HG02571 (cell line): ENCODE results near the gene GNMT.
"Not testable (repeated sequence)": the region's sequence is repeated elsewhere in the genome, so short reads cannot be mapped to it uniquely, and the experiment has no call there.

ENCODE experiments used
- ATAC-seq: cut with Tn5 transposase; IDR thresholded peaks from one replicate; pipeline ENCODE4 v1.9.1; 2021; ENCODE audit warnings: mild to moderate bottlenecking, moderate library complexity; ENCODE audit not compliant: unreplicated experiment

The GNMT gene

DNA sequence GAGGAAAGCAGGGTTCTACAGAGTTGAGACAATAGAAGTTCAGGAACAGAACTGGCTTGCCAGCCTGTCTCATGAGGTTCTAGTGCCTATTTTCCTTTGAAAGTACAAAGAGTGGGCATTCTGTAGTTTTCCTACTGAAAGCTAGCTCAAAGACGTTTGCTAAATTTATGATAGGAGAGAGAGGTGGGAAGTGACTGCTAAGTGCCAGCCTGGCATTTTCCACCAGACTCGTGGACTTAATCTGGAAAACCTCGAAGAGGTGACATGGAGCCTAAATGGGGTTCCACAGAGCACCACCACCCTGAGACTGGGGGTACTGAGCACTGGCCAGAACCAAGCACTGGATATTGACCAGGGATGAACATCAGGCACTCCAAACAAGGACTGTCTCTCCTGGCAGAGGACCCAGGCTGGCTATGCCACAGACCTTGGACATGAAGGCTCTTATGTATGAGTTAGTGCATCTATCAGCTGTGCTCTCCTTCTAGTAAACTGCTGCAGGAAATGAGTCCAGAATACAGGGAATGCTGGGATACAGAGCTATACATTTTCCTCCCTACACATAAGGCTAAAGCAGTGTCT lies 11.3 kb downstream of the GNMT start:
- no peak for ATAC-seq

DNA sequence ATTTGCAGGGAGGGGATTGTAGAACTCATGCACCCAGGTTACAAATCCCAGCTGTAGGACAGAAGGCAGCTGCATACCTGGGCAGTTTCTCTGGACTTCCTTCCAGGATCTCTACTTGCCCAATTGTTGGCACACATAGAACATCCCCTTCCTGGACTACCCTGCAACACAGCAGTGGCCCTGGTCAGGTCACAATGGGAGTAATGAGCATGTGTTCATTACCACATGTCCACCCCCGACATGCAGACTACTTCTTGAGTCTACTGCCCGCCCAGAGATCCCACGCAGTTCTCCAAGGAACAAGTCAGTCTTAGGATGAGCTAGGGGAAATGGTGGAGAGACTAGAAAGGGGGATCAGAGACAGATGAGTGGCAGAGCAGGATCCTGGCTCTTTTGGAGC lies 13.4 kb downstream of the GNMT start:
- ATAC-seq, result no peak

DNA sequence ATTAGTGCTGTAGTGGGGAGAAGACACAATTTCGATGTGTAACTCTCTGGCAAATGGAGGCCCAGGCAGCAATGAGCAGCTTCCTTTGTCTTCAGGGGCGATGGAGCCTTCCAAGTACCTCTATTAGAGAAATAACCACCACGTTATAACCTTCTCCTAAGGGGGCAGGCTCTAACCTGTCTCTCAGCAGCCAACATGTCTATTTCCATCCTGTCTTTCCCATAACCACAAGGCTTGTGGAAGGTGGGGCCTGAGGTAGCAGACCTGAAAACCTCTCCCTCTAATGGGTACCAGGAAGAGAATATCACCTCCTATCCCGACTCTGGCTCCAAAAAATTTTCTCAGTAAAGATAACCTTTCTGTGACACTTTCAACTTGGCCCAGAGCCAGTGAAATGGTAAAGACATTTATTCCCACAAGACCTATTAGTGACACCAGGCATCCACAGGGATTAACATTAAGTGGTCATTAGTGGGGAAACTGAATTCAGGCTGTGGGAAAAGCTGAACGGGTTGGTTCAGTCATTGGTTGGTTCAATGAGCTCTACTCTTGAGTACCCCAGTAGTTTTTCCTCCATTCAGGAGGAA lies 14.5 kb downstream of the GNMT start:
- no peak for ATAC-seq

DNA sequence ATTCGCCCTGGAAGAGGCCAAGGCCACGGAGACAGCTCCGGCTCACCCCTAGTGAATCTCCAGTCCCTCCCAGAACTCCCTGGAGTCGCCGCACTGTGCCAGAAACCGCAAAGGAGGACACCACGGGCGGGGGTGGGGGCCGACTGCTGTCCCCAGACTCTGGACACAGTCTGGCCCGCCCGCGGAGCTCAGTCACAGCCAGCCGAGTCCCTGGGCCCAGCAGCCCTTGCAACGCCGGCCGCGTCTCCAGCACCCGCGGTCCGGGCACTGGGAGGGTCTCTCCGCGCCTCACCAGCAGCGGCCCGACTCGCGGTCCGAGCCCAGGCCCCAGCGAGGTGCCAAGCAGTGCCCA lies 17.9 kb downstream of the GNMT start:
- peak; percentile 23 for ATAC-seq

DNA sequence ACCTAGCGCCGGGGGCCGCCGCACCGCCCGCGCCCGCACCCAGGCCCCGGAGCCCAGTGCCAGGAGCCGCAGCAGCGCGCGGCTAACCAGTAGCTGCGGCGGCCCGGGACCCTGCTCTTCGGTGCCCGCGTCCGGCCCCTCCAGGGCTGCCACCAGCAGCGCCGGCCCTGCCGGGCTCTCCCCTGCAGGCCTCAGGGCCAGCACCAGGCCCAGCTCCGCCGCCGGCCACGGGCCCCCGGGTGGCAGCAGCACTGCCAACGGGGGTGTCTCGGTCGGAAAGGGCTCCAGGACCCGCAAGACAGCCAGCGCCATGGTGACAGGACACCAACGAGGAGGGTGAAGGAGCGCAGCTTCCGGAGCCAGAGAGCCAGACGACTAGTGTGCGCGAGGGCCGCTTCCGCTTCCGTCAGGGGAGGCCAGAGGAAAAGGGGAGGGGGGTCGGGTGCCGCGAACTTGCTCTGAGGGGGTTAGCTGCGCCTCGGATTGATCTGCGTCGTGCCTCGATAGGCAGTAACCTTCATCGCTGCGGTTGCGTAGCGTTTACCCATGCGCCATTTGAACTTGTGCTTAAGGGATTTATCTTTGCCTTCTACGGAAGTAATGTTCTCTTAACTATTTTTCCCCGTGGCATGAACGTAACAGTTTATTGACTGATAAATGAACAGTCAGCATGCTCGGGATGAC lies 18.4 kb downstream of the GNMT start, which contains the start of gene PEX6:
PEX6 (minus strand) TSS at position 343 of the 684 bp plus-strand sequence; CDS start at position 312, 31 bp downstream.
- ATAC-seq, result peak; percentile 75

DNA sequence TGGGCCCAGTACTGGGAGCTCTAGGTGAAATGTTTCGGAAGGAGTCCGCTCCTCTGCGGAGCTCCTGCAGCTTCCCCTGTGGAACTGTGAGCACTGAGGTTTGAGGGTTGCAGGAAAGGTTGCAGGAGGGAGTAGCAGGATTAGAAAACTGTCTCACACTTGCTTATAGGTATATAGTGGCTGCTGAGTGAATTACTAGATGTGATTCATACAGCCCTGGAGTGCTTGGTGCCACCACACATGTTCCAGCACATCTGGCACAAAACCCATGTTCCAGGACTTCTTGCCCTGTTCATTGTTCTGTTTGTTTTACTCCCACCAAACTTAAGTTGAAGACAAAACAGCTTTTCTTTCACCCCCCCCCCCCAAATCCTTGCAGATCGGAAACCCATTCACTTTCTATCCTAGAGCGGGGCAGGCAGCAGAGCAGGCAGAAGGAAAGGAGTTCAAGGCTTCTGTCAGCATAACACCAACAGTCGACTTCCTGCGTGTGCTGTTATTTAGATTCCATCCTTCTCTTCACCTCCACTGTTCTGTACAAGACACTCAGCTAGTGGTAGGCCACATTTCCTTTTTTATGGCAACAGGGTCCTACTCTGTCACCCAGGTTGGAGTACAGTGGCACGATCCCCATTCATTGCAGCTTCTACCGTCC lies 19.1 kb downstream of the GNMT start:
- ATAC-seq, result no peak

DNA sequence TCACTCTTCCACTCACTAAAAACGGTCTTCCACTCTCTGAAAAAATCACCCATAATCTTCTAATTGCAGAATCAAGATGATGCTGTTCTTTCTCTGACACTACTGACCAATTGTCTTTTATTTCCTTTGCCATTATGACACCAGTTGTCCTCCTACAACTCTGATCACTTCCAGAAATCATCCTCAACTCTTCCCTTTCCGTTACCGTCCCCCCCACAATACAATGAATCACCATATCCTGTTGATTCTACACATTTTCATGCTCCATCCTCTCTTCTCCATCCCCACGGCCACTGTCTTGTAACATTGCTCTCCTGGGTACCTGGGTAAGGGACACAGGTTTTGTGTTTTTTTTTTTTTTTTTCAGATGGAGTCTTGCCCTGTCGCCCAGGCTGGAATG lies 21.3 kb downstream of the GNMT start:
- ATAC-seq, result no peak

DNA sequence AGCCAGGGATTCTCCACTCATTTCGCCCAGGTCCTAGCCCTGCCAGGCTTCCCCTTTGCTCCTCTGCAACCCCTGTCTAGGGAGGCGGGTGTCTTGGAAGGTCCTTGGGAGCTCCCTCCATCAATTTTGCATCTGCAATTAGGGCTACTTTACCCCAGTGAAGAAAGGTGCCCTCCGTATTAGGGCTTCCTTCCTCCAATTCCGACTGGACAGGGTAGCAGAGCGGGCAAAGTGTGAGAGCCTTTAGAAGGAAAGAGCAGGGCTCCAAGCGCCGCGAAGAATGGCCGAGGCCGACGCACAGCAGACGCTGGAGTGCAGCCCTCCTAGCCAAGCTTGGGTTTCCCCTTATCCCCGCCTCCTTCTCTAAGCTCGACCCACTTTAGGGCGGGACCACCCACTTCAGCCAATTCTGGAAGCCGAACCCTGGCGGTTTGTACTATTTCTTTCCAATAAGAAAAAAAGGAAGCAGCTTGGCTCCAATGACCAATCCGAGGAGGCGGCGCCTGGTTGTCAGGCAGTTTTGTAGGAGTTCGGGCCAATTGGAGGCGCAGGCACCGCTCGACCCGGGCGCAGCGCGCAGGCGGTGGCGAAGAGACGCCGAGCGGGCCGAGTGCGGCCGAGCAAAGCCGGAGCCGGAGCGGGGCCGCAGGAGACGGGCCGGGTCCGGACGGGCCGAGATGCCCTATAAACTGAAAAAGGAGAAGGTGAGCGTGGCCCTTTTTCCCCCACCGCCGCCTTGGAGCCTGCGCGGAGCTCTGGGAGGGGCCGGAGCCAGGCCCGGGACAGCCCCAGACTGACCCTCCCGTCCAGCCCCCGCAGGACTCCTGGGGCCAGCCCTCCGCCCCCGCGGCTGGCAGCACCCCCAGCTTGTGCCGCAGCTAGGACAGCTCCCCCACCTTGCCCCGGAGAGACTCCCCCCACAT lies 23.7 kb downstream of the GNMT start, which contains the start of gene PPP2R5D:
PPP2R5D (plus strand) TSS at position 570 of the 923 bp plus-strand sequence; CDS start at position 678, 108 bp downstream.
- ATAC-seq, result peak; percentile 88

DNA sequence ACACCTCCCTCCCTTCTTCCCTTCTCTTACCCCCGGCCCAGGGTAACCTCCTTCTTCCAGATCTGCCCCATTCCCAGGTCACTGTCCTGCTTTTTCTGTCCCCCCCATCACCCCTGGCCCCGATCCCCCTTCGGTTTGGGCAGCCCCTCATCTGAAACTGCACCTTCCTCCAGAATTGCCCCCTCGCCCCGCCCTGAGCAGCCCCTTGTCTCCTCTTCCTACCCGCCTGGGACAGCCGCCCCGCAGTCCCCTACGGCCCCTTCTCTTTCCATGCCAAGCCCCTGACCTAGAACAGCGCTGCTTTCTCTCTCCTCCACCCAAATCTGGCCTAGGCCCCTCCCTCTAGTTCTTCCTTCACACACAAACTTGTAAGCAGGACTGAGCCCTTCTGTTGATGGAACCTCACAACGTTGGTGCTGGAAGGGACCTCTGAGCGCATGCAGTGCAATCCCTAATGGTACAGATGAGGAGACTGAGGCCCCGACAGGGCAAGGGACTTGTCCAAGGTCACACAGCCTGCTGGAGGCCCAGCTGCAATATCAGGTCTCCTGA lies 24.4 kb downstream of the GNMT start:
- ATAC-seq, result no peak

DNA sequence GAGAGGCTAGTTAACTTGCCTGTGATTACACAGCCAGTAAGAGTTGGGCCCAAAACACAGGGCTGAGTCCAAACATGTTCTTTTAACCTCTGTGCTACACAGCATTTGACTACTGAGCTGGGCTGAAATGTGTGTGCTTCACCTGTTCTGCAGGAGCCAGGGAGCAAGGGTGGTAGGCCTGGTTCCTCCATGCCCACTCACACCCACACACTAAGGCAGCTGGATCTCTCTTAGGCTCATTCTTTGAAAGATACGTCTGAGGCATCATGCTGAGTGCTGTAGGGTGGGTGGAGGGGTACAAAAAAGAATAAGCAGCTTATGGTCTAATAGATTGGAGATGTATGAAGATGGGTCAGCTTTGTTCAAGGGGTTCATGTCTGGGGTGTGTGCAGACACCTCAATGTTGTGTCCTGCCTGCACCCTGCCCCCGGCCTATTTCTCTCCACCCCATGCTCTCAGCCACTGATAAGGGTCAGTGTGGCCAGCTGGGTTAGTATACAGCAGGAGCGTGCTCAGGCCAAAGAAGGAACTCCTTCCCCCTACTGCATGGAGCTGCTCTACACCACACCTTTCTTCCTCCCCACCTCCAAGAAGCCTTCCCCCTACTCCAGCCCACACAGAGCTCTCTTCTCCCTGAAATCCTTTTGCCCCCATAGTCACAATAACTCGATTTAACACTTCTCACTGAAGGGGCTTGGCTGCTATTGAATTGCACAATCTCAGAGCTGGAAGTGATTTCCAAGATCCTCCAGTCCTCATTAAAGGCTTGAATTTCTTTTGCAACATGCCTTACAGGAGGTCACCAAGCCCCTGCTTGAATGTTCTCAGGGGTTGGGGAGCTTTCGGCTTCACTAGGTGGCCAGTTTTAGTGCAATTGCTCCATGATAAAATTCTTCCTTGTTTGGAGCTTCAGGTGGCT lies 27.2 kb downstream of the GNMT start:
- ATAC-seq, result no peak

DNA sequence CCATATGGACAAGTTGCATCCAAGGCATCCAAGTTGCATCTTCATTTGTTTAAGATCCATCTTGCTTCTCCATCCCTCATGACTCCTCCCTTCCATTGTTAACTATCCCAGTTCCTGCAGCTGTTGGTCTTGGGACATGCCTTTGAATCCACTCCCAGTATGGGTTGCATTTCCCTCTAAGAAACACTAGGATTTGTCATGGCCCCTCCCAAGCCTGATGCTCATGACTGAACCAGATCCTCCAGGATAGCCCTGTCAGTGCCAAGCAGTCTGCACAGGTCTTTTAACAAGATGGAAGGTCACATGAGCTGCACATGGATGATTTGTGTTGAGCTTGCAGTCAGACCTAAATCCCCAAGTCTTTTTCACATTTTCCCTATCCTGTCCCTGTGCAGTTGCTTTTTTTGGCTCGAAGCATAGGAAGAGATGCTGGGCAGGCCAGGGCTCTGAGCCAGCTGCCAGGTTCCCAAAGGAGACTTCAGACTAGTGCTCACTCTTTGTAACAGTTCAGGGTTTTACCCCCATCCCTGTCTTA lies 28.0 kb downstream of the GNMT start:
- ATAC-seq, result no peak

DNA sequence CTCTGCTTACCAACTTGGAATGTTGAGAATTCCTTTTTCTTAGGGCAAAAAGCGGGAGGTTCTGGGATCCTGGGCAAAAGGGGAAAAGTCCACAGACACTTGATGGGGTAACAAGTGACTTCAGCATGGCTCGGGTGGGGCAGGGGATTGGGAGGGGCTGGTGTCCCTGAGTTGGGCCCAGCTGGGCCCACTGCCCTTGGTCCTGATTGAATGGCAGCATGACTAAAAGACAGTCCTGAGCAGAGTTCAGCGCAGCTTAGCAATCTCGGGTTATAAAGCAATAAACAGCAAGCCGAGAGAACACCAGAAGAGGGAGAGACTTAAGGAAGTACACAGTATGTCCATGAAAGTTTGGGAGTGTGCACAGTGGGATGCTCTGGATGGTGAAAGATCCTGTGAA lies 29.4 kb downstream of the GNMT start:
- no peak for ATAC-seq

DNA sequence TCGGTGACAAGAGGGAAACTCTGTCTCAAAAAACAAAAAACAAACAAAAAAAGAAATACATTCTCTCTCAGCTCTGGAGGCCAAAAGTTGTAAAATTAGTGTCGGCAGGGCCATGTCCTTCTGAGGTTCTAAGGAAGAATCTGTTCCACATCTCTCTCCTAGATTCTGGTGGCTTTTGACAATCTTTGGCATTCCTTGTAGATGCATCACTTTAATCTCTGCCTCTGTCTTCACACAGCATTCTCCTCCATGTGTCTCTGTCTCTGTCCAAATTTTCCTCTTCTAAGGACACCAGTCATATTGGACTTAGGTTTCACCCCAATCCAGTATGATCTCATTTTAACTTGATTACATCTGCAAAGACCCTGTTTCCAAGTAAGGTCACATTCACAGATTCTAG lies 32.9 kb downstream of the GNMT start:
- no peak for ATAC-seq

DNA sequence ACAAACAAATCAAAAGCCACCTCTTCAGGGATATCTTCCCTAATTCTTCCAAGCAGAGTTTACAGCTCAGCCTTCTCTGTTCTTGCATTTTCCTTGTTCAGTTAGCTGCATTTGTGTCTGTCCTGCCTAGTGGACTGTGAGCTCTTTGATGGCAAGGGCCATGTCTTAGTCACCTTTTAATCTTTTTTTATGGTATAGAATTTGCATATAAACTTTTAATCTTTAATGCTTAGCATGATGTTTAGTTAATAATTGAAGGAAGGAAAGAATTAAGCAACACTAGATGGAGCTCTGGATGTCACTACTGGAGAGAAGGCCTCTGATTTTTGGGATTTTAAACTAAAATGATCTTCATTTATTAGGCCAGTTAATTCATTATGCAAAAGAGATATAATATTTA lies 36.0 kb downstream of the GNMT start:
- no peak for ATAC-seq

DNA sequence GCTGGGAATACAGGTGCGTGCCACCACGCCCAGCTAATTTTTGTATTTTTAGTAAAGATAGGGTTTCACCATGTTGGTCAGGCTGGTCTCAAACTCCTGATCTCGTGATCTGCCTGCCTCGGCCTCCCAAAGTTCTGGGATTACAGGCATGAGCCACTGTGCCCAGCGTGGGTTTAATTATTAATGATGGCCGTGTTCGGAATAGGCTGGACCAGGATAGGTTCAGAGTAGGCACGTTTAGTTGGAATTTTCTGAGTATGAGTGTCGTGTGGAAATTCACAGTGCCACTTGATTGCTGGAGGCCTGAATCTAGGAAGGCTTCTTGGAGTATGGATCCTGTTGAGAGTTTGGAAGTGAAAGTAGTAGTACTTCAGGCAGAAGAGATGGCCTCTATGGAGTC lies 37.7 kb downstream of the GNMT start:
- ATAC-seq, result not testable (repeated sequence)

DNA sequence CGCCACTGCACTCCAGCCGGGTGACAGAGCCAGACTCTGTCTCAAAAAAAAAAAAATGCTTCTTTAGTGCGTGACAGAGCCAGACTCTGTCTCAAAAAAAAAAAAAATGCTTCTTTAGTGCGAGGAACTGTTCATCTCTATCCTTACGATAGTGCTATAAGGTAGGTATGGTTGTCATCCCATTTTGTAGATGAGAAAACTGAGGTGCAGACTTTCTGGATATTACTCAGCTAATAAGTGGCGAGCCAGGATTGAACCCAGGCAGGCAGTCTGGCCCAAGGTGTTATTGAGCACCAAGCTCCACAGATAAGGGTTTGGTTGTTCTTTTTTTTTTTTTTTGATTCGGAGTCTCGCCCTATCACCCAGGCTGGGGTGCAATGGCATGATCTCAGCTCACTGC lies 41.3 kb downstream of the GNMT start:
- ATAC-seq, result no peak

DNA sequence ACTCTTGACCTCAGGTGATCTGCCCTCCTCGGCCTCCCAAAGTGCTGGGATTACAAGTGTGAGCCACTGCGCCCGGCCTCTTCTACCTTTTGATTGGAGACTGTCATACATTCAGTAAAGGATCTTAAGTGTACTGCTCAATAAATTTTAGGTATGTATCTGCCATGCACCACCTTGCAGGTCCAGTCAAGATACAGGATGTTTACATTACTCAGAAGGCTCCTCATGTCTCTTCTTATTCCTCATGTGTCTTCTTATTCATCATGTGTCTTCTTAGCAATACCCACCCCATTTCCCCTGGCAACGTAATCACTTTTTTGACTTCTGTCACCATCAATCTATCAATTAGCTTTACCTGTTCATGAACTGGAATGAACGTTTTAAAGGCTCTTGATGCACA lies 45.3 kb downstream of the GNMT start:
- no peak for ATAC-seq

DNA sequence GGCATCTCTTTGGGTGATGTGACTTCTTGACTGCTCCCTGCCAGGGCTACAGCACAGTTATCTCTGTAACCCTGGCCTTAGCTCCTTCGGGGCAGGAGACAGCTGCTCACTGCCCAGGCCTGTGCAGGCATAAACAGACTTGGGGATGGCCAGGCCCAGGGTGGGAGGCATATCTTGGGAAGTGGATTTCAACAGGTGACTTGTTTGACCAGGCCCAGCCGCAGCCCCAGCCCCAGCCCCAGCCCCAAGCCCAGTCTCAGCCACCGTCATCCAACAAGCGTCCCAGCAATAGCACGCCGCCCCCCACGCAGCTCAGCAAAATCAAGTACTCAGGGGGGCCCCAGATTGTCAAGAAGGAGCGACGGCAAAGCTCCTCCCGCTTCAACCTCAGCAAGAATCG lies 45.7 kb downstream of the GNMT start:
- ATAC-seq, result no peak

DNA sequence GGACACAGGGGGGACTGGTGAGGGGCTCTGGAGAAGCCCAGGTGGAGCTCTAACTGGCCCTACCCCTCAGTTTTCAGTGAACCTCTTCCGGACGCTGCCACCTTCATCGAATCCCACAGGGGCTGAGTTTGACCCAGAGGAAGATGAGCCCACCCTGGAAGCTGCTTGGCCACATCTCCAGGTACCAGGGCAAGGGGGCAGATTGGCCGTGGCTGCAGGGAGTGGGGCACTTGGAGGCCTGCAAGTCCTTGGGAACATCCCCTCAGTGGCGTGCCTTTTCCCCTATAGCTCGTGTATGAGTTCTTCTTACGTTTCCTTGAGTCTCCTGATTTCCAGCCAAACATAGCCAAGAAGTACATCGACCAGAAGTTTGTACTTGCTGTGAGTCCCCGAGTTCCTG lies 46.6 kb downstream of the GNMT start:
- ATAC-seq, result no peak
